Dendritic cell treated with granulocyte-macrophage colony-stimulating factor and Interleukin-4, amounts not matched to agents 40 ng/mL and 50 ng/mL, for 4 days (primary cell): ENCODE measurements around the gene LMTK2.

ENCODE experiments used
- H3K27ac Mint-ChIP-seq: one replicate; pipeline ENCODE4 v1.8.0; 2022; ENCODE audit warnings: mild to moderate bottlenecking, mixed read lengths
- H3K27me3 Mint-ChIP-seq: one replicate; pipeline ENCODE4 v1.8.0; 2022; ENCODE audit warnings: mild to moderate bottlenecking, mixed read lengths
- H3K36me3 Mint-ChIP-seq: one replicate; pipeline ENCODE4 v1.8.0; 2022; ENCODE audit warnings: low read depth, mixed read lengths
- H3K4me1 Mint-ChIP-seq: one replicate; pipeline ENCODE4 v1.8.0; 2022; ENCODE audit warnings: low read depth, mixed read lengths
- H3K4me3 Mint-ChIP-seq: one replicate; pipeline ENCODE4 v1.8.0; 2022; ENCODE audit warnings: mild to moderate bottlenecking, moderate library complexity, mixed read lengths
- H3K9me3 Mint-ChIP-seq: one replicate; pipeline ENCODE4 v1.8.0; 2022; ENCODE audit warnings: mixed read lengths
- intact Hi-C: fragments of 100-400 bp; cut with micrococcal nuclease; formaldehyde crosslinking; loops from one replicate; pipeline ENCODE4 v1.15.0; 2022

The LMTK2 gene

DNA sequence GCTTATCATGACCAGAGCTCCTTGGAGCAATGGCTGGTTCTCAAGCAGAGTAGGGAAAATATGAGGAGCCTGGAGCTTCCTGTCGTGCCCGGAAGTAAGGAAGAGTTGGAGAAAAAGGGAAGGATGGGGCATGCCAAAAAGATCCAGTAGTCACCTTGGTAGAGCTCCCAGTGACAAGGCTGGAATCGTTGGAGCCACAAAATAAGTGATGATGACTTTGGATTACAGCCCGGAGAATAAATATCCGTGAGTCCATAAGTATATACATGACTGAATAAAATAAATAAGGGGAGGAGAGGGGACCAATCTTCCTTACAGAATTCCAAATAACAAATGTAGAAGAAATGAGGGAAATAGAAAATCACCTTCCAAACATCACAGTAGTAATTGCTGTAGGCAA, 29.3 kb downstream of the LMTK2 start:
- Mint-ChIP-seq H3K27ac (no peak overlapping the region), H3K27me3 (peaks cover 51% of the 10 kb centered on the region), H3K9me3 (no peaks in the 10 kb centered on the region), H3K4me3 (no peak overlapping the region), H3K4me1 (peaks cover 72% of the 10 kb centered on the region), H3K36me3 (peaks cover 16% of the 10 kb centered on the region)
- intact Hi-C loops: no loop called here

DNA sequence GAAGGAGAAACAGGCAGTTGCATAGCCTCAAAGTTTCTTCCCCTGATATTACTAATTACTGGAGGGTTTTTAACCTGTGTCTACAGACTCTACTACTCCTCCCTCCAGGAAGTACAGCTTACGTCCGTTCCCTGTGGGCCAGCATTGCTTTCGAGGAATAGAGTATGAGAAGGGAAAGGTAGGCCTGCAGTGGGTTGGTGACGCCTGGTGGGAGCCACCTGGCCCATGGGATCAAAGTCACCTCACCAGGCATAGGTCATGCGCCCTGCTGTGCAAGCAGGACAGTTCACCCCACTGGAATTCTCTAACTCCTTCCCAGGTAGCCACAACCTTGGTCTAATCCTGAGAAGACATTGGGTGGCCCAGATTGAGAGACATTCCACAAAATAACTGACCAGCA, 29.8 kb downstream of the LMTK2 start:
- Mint-ChIP-seq H3K27me3 (peaks cover 51% of the 10 kb centered on the region), H3K4me1 (peaks cover 68% of the 10 kb centered on the region), H3K4me3 (no peak overlapping the region)

DNA sequence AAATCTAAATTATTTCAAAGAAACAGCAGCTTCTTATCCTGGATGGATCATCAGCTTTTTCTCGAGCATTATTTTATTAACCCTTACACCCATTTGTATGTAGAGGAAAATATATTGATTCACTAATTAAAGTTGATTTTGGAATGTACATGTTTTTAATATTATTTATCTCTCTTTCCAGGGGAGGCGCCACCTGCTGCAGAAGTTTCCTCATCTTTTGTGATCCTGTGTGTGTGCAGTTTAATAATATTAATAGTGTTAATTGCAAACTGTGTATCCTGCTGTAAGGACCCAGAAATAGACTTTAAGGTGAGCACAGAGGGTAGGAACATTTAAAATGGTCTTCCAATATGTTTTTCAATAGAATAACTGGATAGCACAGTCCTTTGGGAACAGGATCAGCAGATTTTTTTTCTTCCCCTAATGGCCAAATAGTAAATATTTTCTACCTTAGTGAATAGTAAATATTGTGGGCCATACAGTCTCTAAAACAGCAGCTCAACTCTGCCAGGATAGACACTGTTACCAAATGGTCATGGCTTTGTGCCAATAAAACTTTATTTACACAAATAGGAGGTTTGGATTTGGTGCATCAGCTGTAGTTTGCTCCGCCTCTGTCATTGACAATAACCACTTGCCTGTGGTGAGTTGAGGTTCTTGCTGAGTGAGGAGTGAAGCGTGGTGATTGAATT, 30.6 kb downstream of the LMTK2 start:
- Mint-ChIP-seq H3K4me3 (no peak overlapping the region), H3K36me3 (peaks cover 26% of the 10 kb centered on the region), H3K4me1 (peaks cover 59% of the 10 kb centered on the region), H3K27ac (no peak overlapping the region), H3K27me3 (peaks cover 55% of the 10 kb centered on the region), H3K9me3 (no peaks in the 10 kb centered on the region)
- intact Hi-C loops: no loop called here

More for the DNA sequence above, 29.8 kb downstream of the LMTK2 start:
- Mint-ChIP-seq H3K36me3 (peaks cover 18% of the 10 kb centered on the region), H3K27ac (no peak overlapping the region), H3K9me3 (no peaks in the 10 kb centered on the region)
- intact Hi-C loops: no loop called here

DNA sequence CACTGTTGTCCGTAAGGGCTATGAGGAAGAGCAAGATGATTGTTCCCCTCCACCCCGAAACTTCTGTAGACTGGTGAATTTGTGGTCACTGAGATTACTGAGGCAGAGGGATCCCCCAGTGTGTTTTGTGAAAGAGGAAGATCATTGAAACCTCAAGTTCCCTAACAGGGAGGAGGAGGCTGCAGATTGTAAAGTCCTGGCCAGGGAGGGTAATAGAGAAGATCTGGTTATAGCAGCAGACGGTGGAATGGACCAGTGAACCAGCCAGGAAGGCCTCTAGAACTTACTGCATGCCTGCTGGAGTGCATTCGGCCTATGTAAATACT, 31.1 kb downstream of the LMTK2 start:
- H3K4me1 Mint-ChIP-seq: peaks cover 55% of the 10 kb centered on the region
- peaks cover 60% of the 10 kb centered on the region for H3K27me3 Mint-ChIP-seq
- no peaks in the 10 kb centered on the region for H3K9me3 Mint-ChIP-seq
- intact Hi-C loops: loop anchor here (2.0 kb wide), 1 partner anchor 25 kb away; no protein-coding TSS in a partner anchor
- H3K27ac Mint-ChIP-seq: no peak overlapping the region
- no peak overlapping the region for H3K4me3 Mint-ChIP-seq
- peaks cover 32% of the 10 kb centered on the region for H3K36me3 Mint-ChIP-seq

DNA sequence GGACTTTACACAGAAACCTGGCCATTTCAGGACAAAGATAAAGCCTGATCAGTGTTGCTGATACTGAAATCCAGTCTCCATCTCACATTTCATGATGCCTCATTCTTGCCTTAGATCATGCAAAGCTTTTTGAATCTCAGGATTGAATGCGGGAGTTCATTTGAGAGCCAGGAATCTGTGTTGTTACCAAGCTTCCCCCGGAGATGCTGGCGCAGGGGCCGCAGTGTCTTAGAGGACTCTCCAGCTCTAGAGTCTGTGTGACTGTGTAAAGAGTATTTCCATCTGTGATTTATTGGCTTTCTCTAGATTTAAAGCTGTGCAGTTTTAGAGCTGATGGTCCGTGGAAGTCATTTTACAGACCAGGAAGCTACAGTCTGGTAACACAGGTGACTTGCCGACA, 32.0 kb downstream of the LMTK2 start:
- Mint-ChIP-seq H3K36me3 (peaks cover 40% of the 10 kb centered on the region), H3K4me1 (peaks cover 47% of the 10 kb centered on the region), H3K9me3 (no peaks in the 10 kb centered on the region), H3K27me3 (peaks cover 69% of the 10 kb centered on the region), H3K4me3 (no peak overlapping the region), H3K27ac (no peak overlapping the region)
- intact Hi-C loops: loop anchor here (2.0 kb wide), 1 partner anchor 24 kb away; no protein-coding TSS in a partner anchor

DNA sequence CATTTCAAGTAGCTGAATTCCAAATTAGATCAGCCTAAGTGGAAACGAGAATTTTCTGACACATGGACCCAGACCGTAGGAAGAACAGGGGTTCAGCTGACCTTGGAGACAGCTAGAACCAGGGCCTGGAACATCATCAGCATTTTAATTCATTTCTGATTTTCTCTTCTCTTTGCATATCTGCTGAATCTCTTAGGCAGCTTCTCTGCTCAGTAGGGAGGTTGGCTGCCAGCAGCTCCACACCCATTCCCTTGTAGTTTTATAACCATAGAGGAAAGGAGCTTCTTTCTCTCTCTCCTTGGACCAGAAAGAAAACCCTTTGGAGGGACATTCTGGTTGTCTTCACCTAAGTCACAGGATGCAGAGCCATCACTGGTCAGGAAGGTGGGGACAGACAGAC, 36.0 kb downstream of the LMTK2 start:
- H3K4me3 Mint-ChIP-seq: no peak overlapping the region
- H3K27ac Mint-ChIP-seq: no peak overlapping the region
- H3K27me3 Mint-ChIP-seq: peaks cover 79% of the 10 kb centered on the region
- intact Hi-C loops: no loop called here
- peaks cover 14% of the 10 kb centered on the region for H3K4me1 Mint-ChIP-seq
- H3K9me3 Mint-ChIP-seq: no peaks in the 10 kb centered on the region
- peaks cover 51% of the 10 kb centered on the region for H3K36me3 Mint-ChIP-seq

DNA sequence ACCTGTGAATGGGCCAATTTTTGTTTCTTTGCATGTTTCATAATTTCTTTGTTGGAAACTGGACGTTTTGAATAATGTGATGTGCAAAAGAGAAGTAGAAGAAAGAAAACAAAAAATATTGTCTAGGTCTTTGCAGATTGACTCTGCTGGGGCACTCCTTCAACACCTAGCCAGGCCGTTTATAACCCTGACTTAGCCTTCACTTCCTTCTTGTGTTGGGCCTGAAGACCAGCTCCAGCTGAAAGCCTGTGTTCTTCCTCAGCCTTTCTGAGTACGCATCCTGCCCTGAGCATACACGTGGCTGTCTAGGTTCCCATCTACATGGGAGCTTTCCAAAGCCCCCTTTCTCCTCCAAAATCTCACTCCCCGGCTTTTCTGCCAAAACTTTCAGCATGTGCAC, 41.9 kb downstream of the LMTK2 start:
- Mint-ChIP-seq H3K27me3 (peaks cover 82% of the 10 kb centered on the region), H3K4me3 (no peak overlapping the region), H3K27ac (no peak overlapping the region), H3K9me3 (no peaks in the 10 kb centered on the region), H3K36me3 (peaks cover 50% of the 10 kb centered on the region), H3K4me1 (no peaks in the 10 kb centered on the region)
- intact Hi-C loops: no loop called here

DNA sequence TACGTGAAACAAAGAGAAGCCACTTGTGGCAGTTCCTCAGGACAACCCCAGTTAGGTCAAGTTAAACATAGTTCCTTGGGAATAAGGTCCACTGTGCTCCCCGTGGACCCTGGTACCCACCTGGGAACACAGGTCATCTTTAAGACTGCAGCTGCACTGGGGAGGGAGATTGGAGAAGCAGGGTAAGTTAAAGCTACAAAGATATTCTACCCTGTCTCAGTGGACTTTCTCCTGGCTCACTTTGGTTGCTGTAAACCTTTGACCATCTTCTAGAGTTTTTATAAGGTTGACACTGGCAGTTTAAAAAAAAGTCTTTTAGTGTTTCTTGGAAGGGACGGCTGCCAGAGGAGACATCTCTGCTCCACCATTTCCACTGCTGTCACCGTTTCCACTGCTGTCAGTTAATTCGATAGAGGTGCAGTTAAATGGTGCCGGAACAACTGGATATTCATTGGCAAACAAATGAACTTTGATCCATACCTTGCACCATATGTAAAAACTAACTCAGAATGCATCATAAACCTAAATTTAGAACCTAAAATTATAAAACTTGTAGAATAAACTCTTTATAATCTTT, 42.5 kb downstream of the LMTK2 start:
- H3K4me1 Mint-ChIP-seq: no peaks in the 10 kb centered on the region
- H3K27me3 Mint-ChIP-seq: peaks cover 82% of the 10 kb centered on the region
- H3K9me3 Mint-ChIP-seq: no peaks in the 10 kb centered on the region
- intact Hi-C loops: no loop called here
- peaks cover 55% of the 10 kb centered on the region for H3K36me3 Mint-ChIP-seq
- H3K4me3 Mint-ChIP-seq: no peak overlapping the region
- no peak overlapping the region for H3K27ac Mint-ChIP-seq

DNA sequence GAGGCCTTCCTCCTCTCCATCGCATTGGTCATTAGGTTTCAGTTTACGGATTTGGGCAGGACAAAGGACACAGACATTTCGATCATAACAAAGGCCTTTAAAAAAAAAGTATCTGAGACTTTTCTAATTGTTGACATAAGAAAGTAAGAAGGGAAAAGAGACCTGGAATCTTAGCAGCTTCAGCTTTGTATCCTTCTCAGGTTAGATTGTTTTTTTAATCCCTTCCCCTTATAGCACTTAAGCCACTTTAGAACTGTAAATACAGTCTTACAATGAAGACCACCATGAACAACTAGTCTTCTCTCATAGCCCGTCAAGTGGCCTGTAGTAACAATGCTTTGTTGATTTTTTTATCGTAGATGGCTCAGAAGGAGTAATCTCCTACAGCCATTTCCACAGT, 45.2 kb downstream of the LMTK2 start:
- peaks cover 75% of the 10 kb centered on the region for H3K36me3 Mint-ChIP-seq

DNA sequence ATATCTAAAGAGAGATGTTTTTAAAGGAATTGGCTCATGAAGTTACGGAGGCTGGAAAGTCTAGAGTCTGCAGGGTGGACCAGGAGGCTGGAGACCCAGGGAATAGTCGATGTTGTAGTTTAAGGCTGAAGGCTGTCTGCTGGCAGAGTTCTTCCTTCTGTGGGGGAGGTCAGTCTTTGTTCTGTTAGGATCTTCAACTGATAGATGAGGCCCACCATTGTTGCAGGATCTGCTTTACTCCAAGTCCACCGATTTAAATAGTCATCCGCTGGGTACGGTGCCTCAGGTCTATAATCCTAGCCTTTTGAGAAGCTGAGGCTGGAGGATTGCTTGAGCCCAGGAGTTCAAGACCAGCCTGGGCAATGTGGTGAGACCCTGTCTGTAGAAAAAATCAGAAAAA, 50.0 kb downstream of the LMTK2 start:
- no peaks in the 10 kb centered on the region for H3K4me1 Mint-ChIP-seq

More for the DNA sequence above, 45.2 kb downstream of the LMTK2 start:
- intact Hi-C loops: no loop called here
- H3K27me3 Mint-ChIP-seq: peaks cover 86% of the 10 kb centered on the region
- no peak overlapping the region for H3K27ac Mint-ChIP-seq
- H3K4me1 Mint-ChIP-seq: no peaks in the 10 kb centered on the region
- no peaks in the 10 kb centered on the region for H3K9me3 Mint-ChIP-seq
- H3K4me3 Mint-ChIP-seq: no peak overlapping the region

DNA sequence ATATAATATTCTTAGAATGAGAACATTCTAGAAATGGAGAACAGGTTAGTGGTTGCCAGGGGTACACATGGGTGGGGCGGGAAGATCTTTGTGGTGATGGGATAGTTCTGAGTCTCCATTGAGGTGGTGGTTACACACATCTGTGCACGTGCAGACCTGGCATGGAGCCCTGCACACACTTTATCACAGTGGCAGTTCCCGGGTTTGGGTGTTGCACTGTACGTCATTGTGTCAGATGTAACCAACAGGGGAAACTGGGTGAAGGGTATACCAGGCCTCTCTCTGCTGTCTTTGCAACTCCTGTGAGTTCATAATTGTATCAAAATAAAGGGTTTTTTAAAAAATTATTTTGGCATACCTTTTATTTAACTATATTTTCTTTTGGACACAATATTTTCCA, 51.1 kb downstream of the LMTK2 start:
- no peak overlapping the region for H3K4me3 Mint-ChIP-seq
- peaks cover 5% of the 10 kb centered on the region for H3K4me1 Mint-ChIP-seq
- no peak overlapping the region for H3K27ac Mint-ChIP-seq
- H3K9me3 Mint-ChIP-seq: no peaks in the 10 kb centered on the region
- intact Hi-C loops: no loop called here
- H3K27me3 Mint-ChIP-seq: peaks cover 60% of the 10 kb centered on the region
- peaks cover 63% of the 10 kb centered on the region for H3K36me3 Mint-ChIP-seq

More for the DNA sequence above, 50.0 kb downstream of the LMTK2 start:
- Mint-ChIP-seq H3K4me3 (no peak overlapping the region), H3K9me3 (no peaks in the 10 kb centered on the region), H3K27ac (no peak overlapping the region), H3K36me3 (peaks cover 72% of the 10 kb centered on the region), H3K27me3 (peaks cover 71% of the 10 kb centered on the region)
- intact Hi-C loops: no loop called here

DNA sequence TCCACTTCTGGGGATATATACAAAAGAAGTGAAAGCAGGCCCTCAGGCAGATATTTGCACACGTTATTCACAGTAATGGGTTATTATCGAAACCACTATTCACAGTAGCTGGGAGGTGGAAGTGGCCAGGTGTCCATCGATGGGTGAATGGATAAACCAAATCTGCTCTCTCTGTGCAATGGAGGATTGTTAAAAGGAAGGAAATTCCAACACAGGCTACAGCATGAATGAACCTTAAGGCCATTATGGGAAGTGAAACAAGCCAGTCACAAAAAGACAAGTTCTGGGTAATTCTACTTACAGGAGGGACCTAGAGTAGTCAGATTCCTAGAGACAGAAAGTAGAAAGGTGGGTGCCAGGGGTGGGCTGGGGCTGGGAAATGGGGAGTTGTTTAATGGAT, 56.1 kb downstream of the LMTK2 start:
- Mint-ChIP-seq H3K27ac (no peak overlapping the region), H3K27me3 (peaks cover 56% of the 10 kb centered on the region), H3K4me3 (no peak overlapping the region), H3K36me3 (peaks cover 25% of the 10 kb centered on the region), H3K4me1 (peaks cover 36% of the 10 kb centered on the region), H3K9me3 (no peaks in the 10 kb centered on the region)
- intact Hi-C loops: loop anchor here (2.0 to 5.0 kb wide), 2 partner anchors 24 to 35 kb away; no protein-coding TSS in a partner anchor

DNA sequence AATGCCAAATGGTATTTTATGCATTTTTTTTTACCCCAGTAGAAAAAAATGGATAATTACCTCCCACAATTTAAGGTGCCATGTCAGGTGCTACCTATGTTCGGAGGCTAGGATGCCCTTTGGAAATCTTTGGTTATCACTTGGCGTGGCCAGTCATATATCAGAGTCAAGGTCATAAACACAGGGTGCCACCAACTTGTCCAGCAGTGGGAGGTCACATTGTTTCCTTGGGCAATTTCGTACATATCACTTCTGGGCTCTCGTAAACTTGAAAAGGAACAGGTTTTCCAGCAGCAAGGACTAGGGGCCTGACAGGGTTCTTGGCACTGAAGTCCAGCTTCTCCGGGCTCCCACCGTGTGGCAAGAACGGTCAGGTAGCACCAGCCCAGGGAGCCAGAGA, 56.6 kb downstream of the LMTK2 start:
- intact Hi-C loops: loop anchor here (2.0 to 5.0 kb wide), 2 partner anchors 24 to 36 kb away; no protein-coding TSS in a partner anchor
- peaks cover 36% of the 10 kb centered on the region for H3K4me1 Mint-ChIP-seq
- H3K27me3 Mint-ChIP-seq: peaks cover 58% of the 10 kb centered on the region
- H3K9me3 Mint-ChIP-seq: no peaks in the 10 kb centered on the region
- no peak overlapping the region for H3K4me3 Mint-ChIP-seq
- H3K27ac Mint-ChIP-seq: no peak overlapping the region
- H3K36me3 Mint-ChIP-seq: peaks cover 28% of the 10 kb centered on the region

DNA sequence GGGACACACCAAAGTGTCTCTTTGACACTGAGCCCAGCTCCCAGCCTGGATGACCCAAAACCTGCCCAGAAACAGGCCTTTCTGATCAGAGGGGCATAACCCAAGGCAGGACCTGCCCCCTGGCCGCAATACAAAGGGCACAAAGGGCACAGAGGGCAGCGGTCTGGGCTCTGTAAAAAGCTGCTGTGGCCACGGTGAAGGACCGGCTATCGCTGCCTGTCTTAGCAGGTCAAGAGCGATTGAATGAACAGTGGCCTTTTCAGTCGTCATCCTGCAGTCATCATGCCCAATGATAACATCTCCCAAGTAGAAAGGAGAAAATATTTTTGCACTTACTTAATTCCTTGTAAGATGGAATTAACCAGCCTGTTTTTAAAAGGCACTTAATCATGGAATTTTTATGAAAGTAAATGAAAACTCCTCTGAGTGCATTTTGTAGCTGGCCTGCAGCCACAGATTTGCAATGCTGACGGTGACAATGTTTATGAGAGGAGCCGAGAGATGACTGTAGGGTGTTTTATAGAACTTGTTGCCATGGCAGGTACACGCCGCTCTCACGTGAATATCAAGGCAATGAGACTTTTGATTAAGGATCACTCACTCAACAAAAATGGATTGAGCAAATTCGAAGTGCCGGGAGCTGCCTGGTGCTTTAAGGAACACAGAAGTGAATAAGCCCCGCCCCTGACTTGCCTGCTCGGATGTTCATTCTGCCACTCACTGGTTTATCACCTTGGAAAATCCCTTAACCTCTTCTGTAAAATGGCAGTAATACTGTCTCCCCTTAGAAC, 57.2 kb downstream of the LMTK2 start:
- Mint-ChIP-seq H3K4me1 (peaks cover 36% of the 10 kb centered on the region), H3K36me3 (peaks cover 28% of the 10 kb centered on the region), H3K9me3 (no peaks in the 10 kb centered on the region), H3K27me3 (peaks cover 57% of the 10 kb centered on the region), H3K4me3 (no peak overlapping the region), H3K27ac (no peak overlapping the region)
- intact Hi-C loops: loop anchor here (2.0 to 5.0 kb wide), 2 partner anchors 25 to 37 kb away; no protein-coding TSS in a partner anchor
